GM19324 (cell line): ENCODE results near the gene WDR75.
"Not testable (repeated sequence)": the region's sequence is repeated elsewhere in the genome, so short reads cannot be mapped to it uniquely, and the experiment has no call there.

Source experiments
- ATAC-seq: cut with Tn5 transposase; IDR thresholded peaks from one replicate; pipeline ENCODE4 v1.9.1; 2021; ENCODE audit warnings: mild to moderate bottlenecking, moderate library complexity; ENCODE audit not compliant: unreplicated experiment, low FRiP score

Gene WDR75

GRCh38 chr2:189440947-189441708 lies at the start of gene WDR75:
Gene WDR75 (plus strand): TSS chr2:189441474. CDS start chr2:189441493, 19 bp downstream.
- ATAC-seq: peak; percentile 97

- ATAC-seq: no peak
These were observed 47.7 kb upstream of the WDR75 start for GRCh38 chr2:189393440-189394111.

- no peak for ATAC-seq
These were observed 46.7 kb upstream of the WDR75 start for GRCh38 chr2:189394525-189394924.

GRCh38 chr2:189402932-189403331 lies 38.3 kb upstream of the WDR75 start:
- no peak for ATAC-seq

- no peak for ATAC-seq
These were observed 34.6 kb upstream of the WDR75 start for GRCh38 chr2:189406586-189407233.

- no peak for ATAC-seq
These were observed 33.7 kb upstream of the WDR75 start for GRCh38 chr2:189407281-189408209.

- no peak for ATAC-seq
These were observed 33.0 kb upstream of the WDR75 start for GRCh38 chr2:189408294-189408693.

- no peak for ATAC-seq
These were observed 32.1 kb upstream of the WDR75 start for GRCh38 chr2:189409131-189409530.

- no peak for ATAC-seq
These were observed 31.6 kb upstream of the WDR75 start for GRCh38 chr2:189409647-189410046.

- ATAC-seq: no peak
These were observed 29.4 kb upstream of the WDR75 start for GRCh38 chr2:189411860-189412259.

- ATAC-seq: no peak
These were observed 28.8 kb upstream of the WDR75 start for GRCh38 chr2:189412330-189412953.

GRCh38 chr2:189413249-189413648 lies 28.0 kb upstream of the WDR75 start:
- no peak for ATAC-seq

- ATAC-seq: no peak
These were observed 19.6 kb upstream of the WDR75 start for GRCh38 chr2:189421644-189422043.

- no peak for ATAC-seq
These were observed 16.3 kb upstream of the WDR75 start for GRCh38 chr2:189424961-189425360.

GRCh38 chr2:189425676-189426075 lies 15.6 kb upstream of the WDR75 start:
- no peak for ATAC-seq

- no peak for ATAC-seq
These were observed 14.4 kb upstream of the WDR75 start for GRCh38 chr2:189426886-189427285.

GRCh38 chr2:189427872-189428271 lies 13.4 kb upstream of the WDR75 start:
- ATAC-seq: no peak

- ATAC-seq: not testable (repeated sequence)
These were observed 10.8 kb upstream of the WDR75 start for GRCh38 chr2:189430448-189430847.

- ATAC-seq: not testable (repeated sequence)
These were observed 5.5 kb upstream of the WDR75 start for GRCh38 chr2:189435803-189436202.

GRCh38 chr2:189437926-189438325 lies 3.3 kb upstream of the WDR75 start:
- ATAC-seq: no peak
